GM11168 (cell line): Measurements from ENCODE around the gene PGM2.

Experiments used
- in situ Hi-C: fragments of 300-500 bp; cut with MboI; formaldehyde crosslinking; loops from one replicate; pipeline ENCODE4 v1.12.0; 2022; ENCODE audit warnings: low sequenced_read_pairs; ENCODE audit not compliant: unreplicated experiment

Gene PGM2

GRCh38 chr4:37893164-37893563 is 66.7 kb downstream of the PGM2 start:
- in situ Hi-C loops, result no loop called here

DNA sequence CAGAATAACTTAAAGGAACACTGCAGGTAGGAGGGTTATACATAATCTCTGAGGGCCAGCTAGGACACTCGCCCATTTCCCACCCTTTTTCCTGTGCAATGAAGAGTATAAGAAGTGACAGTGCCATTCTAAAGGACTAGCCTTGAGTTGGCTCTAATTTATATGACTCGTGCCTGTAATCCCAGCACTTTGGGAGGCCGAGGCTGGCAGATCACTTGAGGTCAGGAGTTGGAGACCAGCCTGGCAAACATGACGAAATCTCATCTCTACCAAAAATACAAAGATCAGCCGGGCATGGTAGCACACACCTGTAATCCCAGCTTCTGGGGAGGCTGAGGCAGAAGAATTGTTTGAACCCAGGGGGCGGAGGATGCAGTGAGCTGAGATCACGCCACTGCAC is 68.8 kb downstream of the PGM2 start:
- in situ Hi-C loops, result no loop called here

DNA sequence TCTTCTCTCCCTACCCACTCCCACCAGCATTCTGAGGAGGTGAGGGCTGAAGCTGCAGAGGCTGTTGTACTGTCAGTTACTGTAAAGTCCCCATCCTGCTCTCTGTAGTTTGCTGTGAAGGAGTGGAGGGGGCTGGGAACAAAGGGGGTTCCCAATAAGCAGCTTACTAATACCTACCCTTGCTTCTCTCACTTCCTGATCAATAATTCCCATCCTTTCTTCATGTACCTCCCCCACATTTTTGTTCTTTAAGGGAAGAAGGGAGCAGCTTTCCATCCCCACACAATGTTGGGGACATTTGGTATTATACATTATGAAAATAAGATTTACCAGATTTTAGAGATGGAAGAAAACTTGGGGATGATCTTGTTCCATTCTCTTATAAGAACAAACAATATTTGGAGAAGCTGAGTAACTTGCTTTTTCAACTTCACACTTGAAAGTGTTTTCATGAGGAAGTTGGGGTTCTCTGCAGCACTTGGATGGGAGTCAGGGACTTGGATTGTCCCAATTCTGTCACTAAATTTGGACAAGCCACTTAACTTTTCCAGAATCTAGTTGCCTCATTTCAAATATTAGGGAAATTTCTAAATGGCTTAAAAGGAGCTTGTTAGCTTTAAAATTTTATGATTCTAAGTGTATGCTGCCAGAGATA is 69.8 kb downstream of the PGM2 start:
- in situ Hi-C loops, result no loop called here

- in situ Hi-C loops, result no loop called here
Measured at GRCh38 chr4:37902212-37902611, 75.7 kb downstream of the PGM2 start.

- in situ Hi-C loops, result no loop called here
Measured at GRCh38 chr4:37902738-37903693, 76.5 kb downstream of the PGM2 start.

GRCh38 chr4:37903901-37904300 is 77.4 kb downstream of the PGM2 start:
- in situ Hi-C loops, result no loop called here

GRCh38 chr4:37904824-37905223 is 78.3 kb downstream of the PGM2 start:
- in situ Hi-C loops, result no loop called here

DNA sequence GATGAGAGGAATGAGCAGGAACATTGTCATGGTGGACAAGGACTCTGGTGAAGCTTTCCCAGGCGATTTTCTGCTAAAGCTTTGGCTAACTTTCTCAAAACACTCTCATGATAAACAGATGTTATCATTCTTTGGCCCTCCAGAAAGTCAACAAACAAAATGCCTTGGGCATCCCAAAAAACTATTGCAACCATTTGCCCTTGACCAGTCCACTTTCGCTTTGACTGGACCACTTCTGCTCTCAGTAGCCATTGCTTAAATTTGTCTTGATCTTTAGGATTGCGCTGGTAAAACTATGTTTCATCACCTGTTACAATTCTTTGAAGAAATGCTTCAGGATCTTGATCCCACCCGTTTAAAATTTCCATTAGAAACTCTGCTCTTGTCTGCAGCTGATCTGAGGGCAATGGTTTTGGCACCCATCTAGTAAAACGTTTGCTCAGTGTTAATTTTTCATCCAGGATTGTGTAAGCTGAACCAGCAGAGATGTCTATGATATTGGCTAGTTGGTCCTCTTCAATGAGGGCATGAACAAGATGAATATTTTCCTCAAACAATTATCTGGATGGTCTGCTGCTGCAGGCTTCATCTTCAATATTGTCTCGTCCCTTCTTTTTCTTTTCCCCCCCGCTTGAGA is 79.2 kb downstream of the PGM2 start:
- in situ Hi-C loops, result no loop called here

DNA sequence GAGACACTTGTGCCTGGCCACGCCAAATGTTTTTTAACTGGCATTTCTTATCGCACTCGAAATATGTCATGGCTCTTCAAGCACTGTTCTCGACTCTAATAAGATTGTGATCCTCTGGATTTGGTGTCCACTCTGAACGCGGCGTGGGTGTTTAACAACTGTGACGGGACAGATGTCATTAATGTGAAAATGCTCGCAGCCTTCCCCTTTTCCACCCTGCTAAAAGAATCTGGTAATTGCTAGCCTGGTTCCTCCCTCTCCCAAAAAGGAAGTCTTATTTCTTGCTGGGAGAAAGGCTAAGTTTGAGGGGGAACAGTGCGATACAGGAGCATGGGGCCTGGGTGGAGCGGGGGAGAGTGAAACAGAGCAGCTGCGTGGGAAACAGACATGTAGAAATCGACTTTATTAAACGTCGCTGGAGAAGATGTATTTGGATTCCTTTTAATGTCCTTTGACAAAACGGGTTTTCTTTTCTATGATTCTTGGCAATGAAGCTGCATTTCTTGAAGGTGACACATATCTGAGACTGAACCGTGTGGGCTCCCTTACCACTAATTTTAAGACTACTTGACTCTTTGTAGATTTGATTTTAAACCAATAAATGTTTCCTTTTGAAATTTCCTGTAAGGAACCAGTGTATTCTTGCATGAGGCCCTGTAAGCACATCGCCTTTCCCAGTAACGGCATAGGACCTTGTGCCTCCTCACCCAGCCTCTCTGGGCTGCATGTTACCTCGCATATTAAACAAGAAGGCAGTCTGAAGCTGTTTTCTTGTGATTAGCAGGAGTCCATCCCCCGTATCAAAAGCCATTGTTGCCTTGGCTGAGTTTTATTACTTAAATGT is 82.2 kb downstream of the PGM2 start:
- in situ Hi-C loops, result no loop called here

- in situ Hi-C loops, result no loop called here
Measured at GRCh38 chr4:37909332-37910090, 83.0 kb downstream of the PGM2 start.

GRCh38 chr4:37910091-37910486 is 83.6 kb downstream of the PGM2 start:
- in situ Hi-C loops, result no loop called here
